Spleen (tissue), 7 donors: ENCODE data around the gene IFI27L1.

Experiments used
- POLR2AphosphoS5 ChIP-seq, 3 donors: sonication (generic); formaldehyde crosslinking; IDR thresholded peaks; one replicate each; pipeline ENCODE4 v1.5.1; 2017; ENCODE audit warnings: antibody characterized with exemption in 3 of 3
- TF ChIP-seq, protein P1 (sequence below), 11 experiments: fragments of 200-600 bp in 7 of 11; fragments of 450-650 bp in 4 of 11; sonication (generic) in 4 of 11; IDR thresholded peaks in 8 of 11; conservative IDR thresholded peaks in 3 of 11; 1 replicate in 7 of 11; 2 replicates in 4 of 11; pipeline versions ENCODE4 v1.4.0 to v1.8.0; 2016 to 2021; ENCODE audit warnings: antibody characterized with exemption in 11 of 11, inconsistent platforms in 4 of 11, mild to moderate bottlenecking in 1 of 11
- donor health status: DM: no; HTN: no; CAD: no; lungs with moderate emphysema.
- donor health status: DM: no; HTN: no; CAD: no.
- donor health status: DM: no; HTN: no; CAD: no.

DNA sequence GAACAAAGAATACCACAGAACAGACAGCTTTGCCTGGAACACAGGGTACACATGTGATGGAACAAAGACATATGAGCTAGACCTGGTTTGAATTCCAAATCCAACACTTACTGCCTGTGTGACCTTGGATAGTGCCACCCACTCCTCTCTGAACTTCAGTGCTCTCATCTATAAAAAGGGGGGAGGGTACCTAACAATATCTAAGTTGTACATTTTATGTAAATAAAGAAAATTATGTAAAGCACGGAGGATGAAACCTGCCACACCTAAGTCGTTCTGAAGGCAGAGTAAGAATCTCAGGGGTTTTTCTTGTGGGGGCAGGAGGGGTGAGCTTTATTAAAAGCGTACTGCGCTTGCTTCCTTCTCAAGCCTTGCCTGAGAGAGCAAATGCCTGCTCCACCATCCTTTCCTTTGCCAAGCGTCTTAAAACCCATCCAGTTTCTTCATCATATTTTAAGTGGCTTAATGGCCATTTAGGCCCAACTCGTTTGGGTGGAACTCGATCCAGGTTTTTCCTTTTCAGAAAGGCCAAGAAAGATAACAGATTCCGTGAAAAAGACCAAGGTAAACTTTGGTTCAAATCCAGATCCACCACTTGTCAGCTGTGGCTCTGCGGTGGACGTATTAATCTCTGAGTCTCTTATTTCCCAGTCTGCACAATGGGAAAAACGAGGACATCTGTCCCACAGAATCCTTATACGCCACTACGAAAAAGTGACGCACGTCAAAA lies 1.1 kb upstream of the IFI27L1 start:
- TF ChIP-seq, protein P1, sequence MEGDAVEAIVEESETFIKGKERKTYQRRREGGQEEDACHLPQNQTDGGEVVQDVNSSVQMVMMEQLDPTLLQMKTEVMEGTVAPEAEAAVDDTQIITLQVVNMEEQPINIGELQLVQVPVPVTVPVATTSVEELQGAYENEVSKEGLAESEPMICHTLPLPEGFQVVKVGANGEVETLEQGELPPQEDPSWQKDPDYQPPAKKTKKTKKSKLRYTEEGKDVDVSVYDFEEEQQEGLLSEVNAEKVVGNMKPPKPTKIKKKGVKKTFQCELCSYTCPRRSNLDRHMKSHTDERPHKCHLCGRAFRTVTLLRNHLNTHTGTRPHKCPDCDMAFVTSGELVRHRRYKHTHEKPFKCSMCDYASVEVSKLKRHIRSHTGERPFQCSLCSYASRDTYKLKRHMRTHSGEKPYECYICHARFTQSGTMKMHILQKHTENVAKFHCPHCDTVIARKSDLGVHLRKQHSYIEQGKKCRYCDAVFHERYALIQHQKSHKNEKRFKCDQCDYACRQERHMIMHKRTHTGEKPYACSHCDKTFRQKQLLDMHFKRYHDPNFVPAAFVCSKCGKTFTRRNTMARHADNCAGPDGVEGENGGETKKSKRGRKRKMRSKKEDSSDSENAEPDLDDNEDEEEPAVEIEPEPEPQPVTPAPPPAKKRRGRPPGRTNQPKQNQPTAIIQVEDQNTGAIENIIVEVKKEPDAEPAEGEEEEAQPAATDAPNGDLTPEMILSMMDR (IDR thresholded peaks at IDR 0.05 in 8 of 11, conservative IDR thresholded peaks at IDR 0.05 in 3 of 11), result no peak
- no peak for TF ChIP-seq POLR2AphosphoS5 (IDR thresholded peaks at IDR 0.05)
